KMS-11 (cell line): ENCODE measurements around the gene TEX52.

Experiments
- H2AFZ ChIP-seq: fragments of 200-600 bp; sonication (generic); 2 replicates; pipeline ENCODE4 v1.6.1; 2016; ENCODE audit warnings: antibody characterized with exemption, mixed run types, low read depth
- H3K27ac ChIP-seq: fragments of 200-600 bp; sonication (generic); 2 replicates; pipeline ENCODE4 v1.6.1; 2016; ENCODE audit warnings: mild to moderate bottlenecking, mixed run types
- H3K27me3 ChIP-seq: fragments of 200-600 bp; sonication (generic); 2 replicates; pipeline ENCODE4 v1.6.1; 2017; ENCODE audit warnings: mild to moderate bottlenecking, low read depth, mixed run types, moderate library complexity; ENCODE audit not compliant: insufficient read depth
- H3K36me3 ChIP-seq: fragments of 200-600 bp; sonication (generic); 2 replicates; pipeline ENCODE4 v1.6.1; 2017; ENCODE audit warnings: mild to moderate bottlenecking, mixed run types; ENCODE audit not compliant: insufficient read depth
- H3K4me1 ChIP-seq: fragments of 200-600 bp; sonication (generic); 2 replicates; pipeline ENCODE4 v1.6.1; 2016; ENCODE audit warnings: mild to moderate bottlenecking, low read depth, mixed run types; ENCODE audit not compliant: poor library complexity, severe bottlenecking
- H3K4me2 ChIP-seq: fragments of 200-600 bp; sonication (generic); 2 replicates; pipeline ENCODE4 v1.7.0; 2016; ENCODE audit warnings: mild to moderate bottlenecking, mixed run types
- H3K4me3 ChIP-seq: fragments of 200-600 bp; sonication (generic); IDR thresholded peaks from 2 replicates; pipeline ENCODE4 v1.6.1; 2017; ENCODE audit warnings: low read depth, low read length, mixed read lengths; ENCODE audit not compliant: insufficient read depth
- H3K79me2 ChIP-seq: fragments of 200-600 bp; sonication (generic); 2 replicates; pipeline ENCODE4 v1.6.1; 2016; ENCODE audit warnings: low read depth, mixed run types; ENCODE audit not compliant: insufficient read depth
- H3K9ac ChIP-seq: fragments of 200-600 bp; sonication (generic); 2 replicates; pipeline ENCODE4 v1.6.1; 2016; ENCODE audit warnings: mild to moderate bottlenecking, mixed run types
- H4K20me1 ChIP-seq: fragments of 200-600 bp; sonication (generic); 2 replicates; pipeline ENCODE4 v1.6.1; 2016; ENCODE audit warnings: mild to moderate bottlenecking, mixed run types; ENCODE audit not compliant: insufficient read depth
- TF ChIP-seq, protein P1 (sequence below): fragments of 200-600 bp; sonication (generic); conservative IDR thresholded peaks from 2 replicates; pipeline ENCODE4 v1.6.1; 2017; ENCODE audit warnings: low read depth, mild to moderate bottlenecking, antibody characterized with exemption, low read length, moderate library complexity, mixed read lengths

TEX52 gene

DNA sequence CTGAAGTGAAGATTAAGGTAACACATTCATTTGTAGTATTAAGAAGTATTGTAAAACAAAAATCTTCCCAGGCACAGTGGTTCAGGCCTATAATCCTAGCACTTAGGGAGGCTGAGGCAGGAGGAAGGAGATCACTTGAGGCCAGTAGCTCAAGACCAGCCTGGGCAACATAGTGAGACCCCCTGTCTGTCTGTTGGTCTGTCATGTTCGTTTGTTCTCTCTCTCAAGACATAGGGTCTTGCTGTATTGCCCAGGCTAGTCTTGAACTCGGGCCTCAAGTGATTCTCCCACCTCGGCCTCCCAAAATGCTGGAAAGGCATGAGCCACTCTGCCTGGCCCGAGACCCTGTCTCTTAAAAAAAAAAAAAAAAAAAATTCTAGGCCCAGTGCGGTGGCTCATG lies 40.6 kb upstream of the TEX52 start:
- H3K4me2 ChIP-seq, result no peak overlapping the region
- no peak overlapping the region for H2AFZ ChIP-seq
- no peaks in the 10 kb centered on the region for H4K20me1 ChIP-seq
- H3K79me2 ChIP-seq, result no peaks in the 10 kb centered on the region
- no peaks in the 10 kb centered on the region for H3K27me3 ChIP-seq
- no peaks in the 10 kb centered on the region for H3K36me3 ChIP-seq
- no peaks in the 10 kb centered on the region for H3K4me1 ChIP-seq
- no peak overlapping the region for H3K9ac ChIP-seq
- H3K27ac ChIP-seq, result no peak overlapping the region
- TF ChIP-seq, protein P1, sequence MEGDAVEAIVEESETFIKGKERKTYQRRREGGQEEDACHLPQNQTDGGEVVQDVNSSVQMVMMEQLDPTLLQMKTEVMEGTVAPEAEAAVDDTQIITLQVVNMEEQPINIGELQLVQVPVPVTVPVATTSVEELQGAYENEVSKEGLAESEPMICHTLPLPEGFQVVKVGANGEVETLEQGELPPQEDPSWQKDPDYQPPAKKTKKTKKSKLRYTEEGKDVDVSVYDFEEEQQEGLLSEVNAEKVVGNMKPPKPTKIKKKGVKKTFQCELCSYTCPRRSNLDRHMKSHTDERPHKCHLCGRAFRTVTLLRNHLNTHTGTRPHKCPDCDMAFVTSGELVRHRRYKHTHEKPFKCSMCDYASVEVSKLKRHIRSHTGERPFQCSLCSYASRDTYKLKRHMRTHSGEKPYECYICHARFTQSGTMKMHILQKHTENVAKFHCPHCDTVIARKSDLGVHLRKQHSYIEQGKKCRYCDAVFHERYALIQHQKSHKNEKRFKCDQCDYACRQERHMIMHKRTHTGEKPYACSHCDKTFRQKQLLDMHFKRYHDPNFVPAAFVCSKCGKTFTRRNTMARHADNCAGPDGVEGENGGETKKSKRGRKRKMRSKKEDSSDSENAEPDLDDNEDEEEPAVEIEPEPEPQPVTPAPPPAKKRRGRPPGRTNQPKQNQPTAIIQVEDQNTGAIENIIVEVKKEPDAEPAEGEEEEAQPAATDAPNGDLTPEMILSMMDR, result no peak
- H3K4me3 ChIP-seq, result no peak overlapping the region

DNA sequence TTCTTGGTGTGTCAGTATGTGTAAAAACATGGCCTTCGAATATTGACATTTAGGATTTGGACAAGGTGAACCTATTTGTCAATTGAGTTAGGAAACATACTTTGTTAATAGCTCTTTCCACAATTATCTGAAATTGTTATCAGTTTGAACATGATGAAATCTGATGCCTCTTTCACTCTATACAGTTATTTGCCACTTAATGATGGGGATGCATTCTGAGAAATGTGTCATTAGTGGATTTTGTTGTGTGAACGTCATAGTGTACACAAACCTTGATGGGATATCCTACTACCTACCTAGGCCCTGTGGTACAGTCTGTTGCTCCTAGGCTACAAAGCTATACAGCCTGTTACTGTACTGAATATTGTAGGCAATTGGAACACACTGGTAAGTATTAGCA lies 38.7 kb upstream of the TEX52 start:
- Histone ChIP-seq H3K79me2 (no peaks in the 10 kb centered on the region; the same call in 1 of the 2 replicates), H3K27ac (no peak overlapping the region), H4K20me1 (no peaks in the 10 kb centered on the region), H3K36me3 (no peaks in the 10 kb centered on the region), H3K4me3 (no peak overlapping the region), H3K4me1 (peaks cover 8% of the 10 kb centered on the region), H3K9ac (no peak overlapping the region), H2AFZ (no peak overlapping the region), H3K4me2 (no peak overlapping the region), H3K27me3 (no peaks in the 10 kb centered on the region)
- TF ChIP-seq, protein P1, result no peak

DNA sequence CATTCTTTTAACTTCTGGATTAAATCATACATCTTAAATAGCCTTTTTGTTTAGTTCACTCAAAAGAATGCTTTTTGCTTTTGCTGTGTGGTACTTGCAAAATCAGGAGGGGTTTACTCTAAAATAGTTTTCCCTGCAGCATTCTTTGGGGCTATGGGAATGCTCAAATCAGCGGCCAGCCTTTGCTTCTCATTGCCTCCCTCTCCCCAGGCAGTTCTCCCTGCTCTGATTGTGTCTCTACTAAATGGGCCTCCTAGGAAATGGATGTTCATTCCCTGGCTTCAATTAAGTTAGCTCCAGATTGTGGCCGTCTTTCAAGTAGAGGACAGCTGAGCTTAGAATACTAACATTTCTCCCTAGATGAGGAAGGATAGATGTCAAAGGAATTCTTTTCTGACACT lies 38.2 kb upstream of the TEX52 start:
- Histone ChIP-seq H3K79me2 (no peaks in the 10 kb centered on the region; the same call in 1 of the 2 replicates), H3K27ac (no peak overlapping the region), H3K4me2 (no peak overlapping the region)

DNA sequence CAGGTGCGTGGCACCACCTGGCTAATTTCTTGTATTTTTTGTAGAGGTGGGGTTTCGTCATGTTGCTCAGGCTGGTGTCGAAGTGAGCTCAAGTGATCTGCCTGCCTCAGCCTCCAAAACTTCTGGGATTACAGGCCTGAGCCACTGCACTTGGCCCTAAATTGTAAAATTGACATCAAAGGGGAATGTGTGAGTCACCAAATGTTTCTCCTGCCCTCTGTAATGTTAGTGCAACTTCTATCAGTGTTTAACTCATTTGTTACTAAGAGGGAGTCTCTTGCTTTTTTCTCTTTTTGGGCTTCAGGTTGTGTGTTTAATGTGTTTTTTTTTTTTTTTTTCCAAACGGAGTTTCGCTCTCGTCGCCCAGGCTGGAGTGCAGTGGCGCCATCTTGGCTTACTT lies 36.2 kb upstream of the TEX52 start:
- Histone ChIP-seq H4K20me1 (no peaks in the 10 kb centered on the region), H2AFZ (no peak overlapping the region), H3K36me3 (no peaks in the 10 kb centered on the region), H3K4me2 (no peak overlapping the region), H3K79me2 (no peaks in the 10 kb centered on the region; the same call in 1 of the 2 replicates), H3K4me3 (no peak overlapping the region), H3K27me3 (no peaks in the 10 kb centered on the region), H3K27ac (no peak overlapping the region), H3K9ac (no peak overlapping the region), H3K4me1 (peaks cover 8% of the 10 kb centered on the region)
- TF ChIP-seq, protein P1, result no peak

More for the DNA sequence above, 38.2 kb upstream of the TEX52 start:
- Histone ChIP-seq H3K27me3 (no peaks in the 10 kb centered on the region), H3K9ac (no peak overlapping the region), H4K20me1 (no peaks in the 10 kb centered on the region), H3K4me3 (no peak overlapping the region), H3K36me3 (no peaks in the 10 kb centered on the region), H3K4me1 (peaks cover 8% of the 10 kb centered on the region), H2AFZ (no peak overlapping the region)
- TF ChIP-seq, protein P1, result no peak
